DND-41 (cell line): ENCODE measurements around the gene CASKIN2.

ENCODE experiments used
- CTCF ChIP-seq: IDR thresholded peaks from 2 replicates; pipeline ENCODE4 v1.5.1; 2012; ENCODE audit warnings: borderline replicate concordance, low read length, moderate library complexity, mild to moderate bottlenecking; ENCODE audit not compliant: poor library complexity, severe bottlenecking; ENCODE audit errors: extremely low read depth
- EZH2 ChIP-seq: IDR thresholded peaks from 3 replicates; pipeline ENCODE4 v1.6.1; 2012; ENCODE audit warnings: borderline replicate concordance, low read depth, mild to moderate bottlenecking, moderate library complexity, low read length, inconsistent platforms; ENCODE audit not compliant: severe bottlenecking

- no peak for TF ChIP-seq CTCF
- no peak for TF ChIP-seq EZH2
Observed at GRCh38 chr17:75499313-75500022, 15.9 kb downstream of the CASKIN2 start.
